Rectal smooth muscle tissue (tissue), 1 donor: ENCODE results near the gene DMPK.
A peak's percentile ranks its signal among the peaks of the same experiment; 100 is the strongest.

Source experiments
- H3K27ac ChIP-seq: one replicate; pipeline ENCODE4 v1.7.0; 2013; ENCODE audit warnings: low read depth, low read length, inconsistent platforms
- H3K27me3 ChIP-seq: one replicate; pipeline ENCODE4 v1.7.0; 2013; ENCODE audit warnings: low read length; ENCODE audit not compliant: control insufficient read depth, insufficient read depth
- H3K36me3 ChIP-seq: one replicate; pipeline ENCODE4 v1.7.0; 2013; ENCODE audit warnings: low read length; ENCODE audit not compliant: control insufficient read depth, insufficient read depth
- H3K4me1 ChIP-seq: one replicate; pipeline ENCODE4 v1.7.0; 2013; ENCODE audit warnings: low read length; ENCODE audit not compliant: control insufficient read depth, insufficient read depth
- H3K4me3 ChIP-seq: one replicate; pipeline ENCODE4 v1.7.0; 2013; ENCODE audit warnings: low read length
- H3K9ac ChIP-seq: one replicate; pipeline ENCODE4 v1.7.0; 2013; ENCODE audit warnings: low read length

Gene DMPK

GRCh38 chr19:45791744-45792469 is 9.6 kb upstream of the DMPK start:
- no peaks in the 10 kb centered on the region for H3K27me3 ChIP-seq
- H3K9ac ChIP-seq = peak overlapping the region; percentile 74
- peaks cover 10% of the 10 kb centered on the region for H3K4me1 ChIP-seq
- H3K4me3 ChIP-seq = peak overlapping the region; percentile 81
- peak overlapping the region; percentile 69 for H3K27ac ChIP-seq
- H3K36me3 ChIP-seq = peaks cover 17% of the 10 kb centered on the region

DNA sequence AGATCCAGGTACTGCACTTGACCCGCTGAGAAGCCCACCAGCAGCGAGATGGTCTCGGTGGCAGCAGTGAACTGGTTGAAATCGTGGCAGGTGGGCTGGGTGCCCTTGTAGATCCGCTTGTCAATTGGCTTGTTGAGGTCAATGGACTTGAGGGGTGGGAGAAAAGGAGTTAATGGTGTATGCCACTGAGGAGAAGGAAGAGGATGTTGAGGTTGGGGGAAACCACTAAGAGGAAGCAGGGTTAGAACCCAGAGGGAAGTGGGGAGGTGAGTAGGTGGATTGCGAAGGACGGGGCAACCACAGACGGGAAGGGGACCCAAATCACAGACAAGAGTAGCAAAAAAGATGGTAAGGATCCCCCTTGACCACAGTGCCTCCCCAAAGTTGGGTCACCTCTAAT is 8.7 kb upstream of the DMPK start:
- H3K36me3 ChIP-seq = peaks cover 25% of the 10 kb centered on the region
- no peak overlapping the region for H3K27ac ChIP-seq
- no peak overlapping the region for H3K9ac ChIP-seq
- H3K4me1 ChIP-seq = peaks cover 10% of the 10 kb centered on the region
- no peaks in the 10 kb centered on the region for H3K27me3 ChIP-seq
- peak overlapping the region; percentile 81 for H3K4me3 ChIP-seq

GRCh38 chr19:45789035-45789786 is 6.9 kb upstream of the DMPK start:
- no peak overlapping the region for H3K27ac ChIP-seq
- H3K9ac ChIP-seq = no peak overlapping the region
- H3K27me3 ChIP-seq = no peaks in the 10 kb centered on the region
- peaks cover 29% of the 10 kb centered on the region for H3K36me3 ChIP-seq
- no peak overlapping the region for H3K4me3 ChIP-seq
- H3K4me1 ChIP-seq = peaks cover 20% of the 10 kb centered on the region

DNA sequence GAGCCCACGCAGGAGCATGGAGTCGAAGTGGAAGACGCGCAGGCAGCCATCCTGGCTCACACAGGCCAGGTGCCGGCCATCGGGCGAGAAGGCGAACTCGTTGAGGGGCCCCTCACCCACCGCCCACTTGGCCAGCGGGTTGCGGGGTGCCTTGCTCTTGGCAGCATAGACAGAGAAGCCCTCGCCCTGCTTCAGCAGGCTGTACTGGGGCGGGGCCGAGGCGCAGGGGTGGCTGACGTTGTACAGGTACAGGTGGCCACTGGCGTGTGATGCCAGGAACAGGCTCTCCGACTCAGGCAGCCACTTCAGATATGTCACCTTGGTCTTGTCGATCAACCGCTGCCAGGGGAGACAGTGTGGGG is 4.2 kb upstream of the DMPK start:
- H3K36me3 ChIP-seq = peaks cover 29% of the 10 kb centered on the region
- H3K9ac ChIP-seq = no peak overlapping the region
- no peak overlapping the region for H3K27ac ChIP-seq
- H3K27me3 ChIP-seq = no peaks in the 10 kb centered on the region
- H3K4me1 ChIP-seq = peaks cover 28% of the 10 kb centered on the region
- no peak overlapping the region for H3K4me3 ChIP-seq

DNA sequence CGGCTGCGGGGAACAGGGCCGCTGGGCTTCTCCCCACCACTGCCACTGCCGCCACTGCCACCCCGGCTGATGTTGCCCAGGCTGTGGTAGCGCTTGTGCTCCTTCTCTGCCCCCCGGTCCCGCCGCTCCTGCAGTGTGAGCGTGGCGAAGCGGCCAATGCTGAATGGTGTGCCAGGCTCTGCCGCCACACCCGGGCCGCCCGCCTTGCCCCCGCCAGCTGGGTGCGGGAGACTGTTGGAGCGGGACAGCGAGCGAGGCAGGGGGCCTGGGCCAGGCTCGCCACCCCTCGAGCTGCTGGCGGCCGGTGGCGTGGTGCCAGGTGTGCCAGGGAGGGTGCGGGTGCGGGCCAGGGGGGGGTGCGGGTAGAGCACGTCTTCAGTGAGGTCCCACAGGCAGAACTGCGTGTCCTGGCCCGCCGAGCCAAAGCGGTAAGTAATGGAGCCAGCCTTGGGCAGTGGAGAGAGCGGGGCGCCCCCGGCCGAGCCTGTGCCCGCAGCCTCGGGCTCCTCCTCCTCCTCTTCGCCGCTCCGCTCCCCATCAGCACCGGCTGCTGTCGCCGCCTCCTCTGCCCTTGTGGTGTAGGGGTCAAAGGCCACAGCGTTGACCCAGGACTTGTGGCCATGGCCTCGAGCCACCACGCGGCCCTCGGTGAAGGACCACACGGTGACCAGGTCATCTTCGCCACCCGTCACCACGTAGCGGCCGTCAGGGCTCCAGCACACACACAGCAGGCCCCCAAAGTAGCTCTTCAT is 3.7 kb upstream of the DMPK start:
- H3K4me3 ChIP-seq = no peak overlapping the region
- H3K4me1 ChIP-seq = peaks cover 25% of the 10 kb centered on the region
- H3K36me3 ChIP-seq = peaks cover 28% of the 10 kb centered on the region
- H3K9ac ChIP-seq = no peak overlapping the region
- H3K27ac ChIP-seq = no peak overlapping the region
- H3K27me3 ChIP-seq = no peaks in the 10 kb centered on the region

DNA sequence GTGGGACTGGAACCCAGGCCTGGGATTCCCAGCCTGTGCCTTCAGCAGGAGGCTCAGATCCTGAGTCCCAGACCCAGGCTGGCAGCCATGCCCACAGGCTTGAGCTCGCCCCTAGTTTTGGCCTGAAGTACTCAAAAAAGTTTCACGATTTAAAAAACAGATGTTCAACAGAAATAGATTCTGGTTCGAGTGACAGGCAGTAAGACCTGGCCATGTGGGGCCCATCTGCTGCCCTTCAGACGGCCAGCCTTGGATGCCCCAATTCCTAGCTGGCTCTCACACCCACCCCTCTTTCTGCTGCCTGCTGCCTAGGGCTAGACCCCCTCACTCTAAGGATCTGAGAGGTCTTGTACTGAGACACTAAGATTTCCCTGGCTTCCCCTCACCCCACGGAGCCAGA is 2.8 kb upstream of the DMPK start:
- Histone ChIP-seq H3K27ac (peak overlapping the region; percentile 94), H3K27me3 (no peaks in the 10 kb centered on the region), H3K9ac (no peak overlapping the region), H3K4me1 (peaks cover 27% of the 10 kb centered on the region), H3K36me3 (peaks cover 26% of the 10 kb centered on the region), H3K4me3 (no peak overlapping the region)

DNA sequence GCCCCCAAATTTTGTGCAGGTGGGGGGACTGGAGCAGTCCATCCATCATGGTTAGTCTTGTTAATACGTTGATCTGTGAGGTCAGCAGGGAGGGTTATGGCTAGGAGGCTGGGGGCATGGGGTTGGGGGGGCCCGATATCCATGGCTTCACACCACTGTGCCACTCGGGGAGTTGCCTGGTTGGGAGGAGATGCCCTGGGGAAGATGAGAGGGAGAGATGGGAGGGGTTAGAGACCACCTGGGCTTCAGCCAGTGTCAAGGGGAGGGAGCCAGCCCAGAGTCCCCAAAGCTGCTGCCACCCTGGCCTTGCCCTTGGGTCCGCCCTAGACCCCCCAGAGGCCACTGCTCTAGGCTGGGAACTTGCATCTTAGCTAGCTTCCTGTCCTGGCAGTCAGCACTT is 1.8 kb upstream of the DMPK start:
- Histone ChIP-seq H3K4me1 (peaks cover 32% of the 10 kb centered on the region), H3K36me3 (peaks cover 22% of the 10 kb centered on the region), H3K9ac (no peak overlapping the region), H3K4me3 (no peak overlapping the region), H3K27me3 (no peaks in the 10 kb centered on the region), H3K27ac (peak overlapping the region; percentile 94)

DNA sequence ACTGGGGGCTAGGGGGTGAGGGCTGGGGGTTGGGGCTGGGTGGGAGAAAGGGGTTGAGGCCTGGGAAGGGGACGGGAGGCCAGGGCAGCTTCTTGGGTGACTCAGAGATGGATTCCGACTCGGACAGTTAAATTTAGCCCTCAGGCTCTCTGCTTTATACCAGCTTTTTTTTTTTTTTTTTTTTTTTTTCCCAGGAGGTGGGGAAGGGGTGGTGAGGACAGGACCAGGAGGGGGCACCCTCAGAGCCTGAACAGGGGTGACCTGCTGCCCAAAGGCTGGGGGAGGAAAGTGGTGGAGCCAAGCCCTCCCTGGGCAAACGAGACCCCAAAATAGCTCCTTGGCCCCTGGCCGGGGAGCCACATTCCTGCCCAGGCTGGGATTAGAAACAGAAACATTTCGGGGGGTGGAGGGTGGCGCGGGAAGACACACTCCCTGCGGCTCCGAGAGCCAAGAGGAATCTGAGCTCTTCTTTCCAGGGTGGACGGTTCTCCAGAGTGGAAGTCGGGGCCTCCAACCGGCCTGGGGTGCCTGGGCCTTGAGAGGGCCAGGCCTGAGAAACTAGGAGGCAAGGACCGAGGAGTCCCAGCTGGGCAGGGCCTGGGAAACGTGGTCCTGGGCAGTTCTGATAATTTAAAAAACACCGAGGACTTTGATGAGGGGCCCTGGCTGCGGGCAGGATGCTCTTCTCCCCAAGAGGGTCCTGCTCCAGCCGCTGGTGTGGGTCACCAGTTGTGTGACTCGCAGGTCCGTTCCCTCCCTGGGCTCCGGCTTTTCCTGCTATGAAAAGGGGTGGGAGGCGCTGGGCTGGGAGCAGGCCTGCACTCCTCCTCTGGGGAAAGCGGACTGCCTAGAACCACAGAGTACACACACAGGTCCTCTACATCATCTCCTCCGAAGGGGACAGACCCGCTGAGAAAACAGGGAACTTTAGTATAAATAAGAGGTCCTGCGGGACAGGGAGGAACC is 813 bp upstream of the DMPK start:
- no peaks in the 10 kb centered on the region for H3K27me3 ChIP-seq
- no peak overlapping the region for H3K9ac ChIP-seq
- H3K4me3 ChIP-seq = peak overlapping the region; percentile 61
- peaks cover 32% of the 10 kb centered on the region for H3K4me1 ChIP-seq
- H3K36me3 ChIP-seq = peaks cover 16% of the 10 kb centered on the region
- peak overlapping the region; percentile 94 for H3K27ac ChIP-seq

DNA sequence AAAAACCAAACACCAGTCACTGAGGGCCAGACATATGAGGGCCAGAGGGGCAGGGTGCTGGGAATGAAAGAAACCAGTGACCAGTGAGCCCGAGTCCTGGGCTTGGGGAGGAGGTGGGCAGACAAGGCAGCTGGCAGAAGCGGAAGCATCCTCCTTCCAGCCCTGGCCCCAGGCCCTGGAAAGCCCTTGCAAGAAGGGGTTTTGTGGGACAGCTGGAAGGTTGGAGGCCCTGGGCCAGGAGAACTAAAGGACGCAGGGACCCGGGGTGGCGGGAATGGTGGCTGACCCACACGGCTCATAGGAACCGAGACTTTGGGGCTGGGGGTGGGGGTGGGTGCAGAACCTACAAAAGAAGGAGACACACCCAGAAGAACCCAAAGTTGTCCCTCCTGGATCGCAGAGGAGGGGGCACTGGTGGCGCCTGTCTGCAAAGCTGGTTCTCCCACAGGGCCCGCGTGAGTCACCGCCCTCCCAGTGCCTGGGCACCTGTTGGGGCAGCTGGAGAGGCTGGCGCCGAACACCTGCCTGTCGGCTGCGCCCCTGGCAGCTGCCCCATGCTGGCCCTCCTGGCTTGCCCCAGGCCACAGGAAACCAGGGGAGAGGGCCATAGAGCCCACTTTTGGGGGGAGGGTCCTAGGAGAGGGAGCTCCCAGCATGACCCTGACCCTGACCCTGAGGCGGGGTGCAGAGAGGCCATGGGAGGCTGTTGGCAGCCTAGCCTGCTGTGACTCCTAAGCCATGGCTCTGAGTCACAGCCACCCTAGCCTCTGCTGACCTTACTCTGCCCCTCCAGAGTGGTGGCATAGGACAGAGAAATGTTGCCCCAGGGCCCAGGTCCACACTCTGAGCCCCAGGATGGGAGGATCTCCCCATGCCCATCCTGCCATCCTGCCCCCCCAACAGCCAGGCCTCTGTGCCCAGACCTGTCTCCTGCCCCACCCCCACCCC is 802 bp downstream of the DMPK start:
- no peaks in the 10 kb centered on the region for H3K27me3 ChIP-seq
- peak overlapping the region; percentile 40 for H3K9ac ChIP-seq

GRCh38 chr19:45780448-45781213 is 1.7 kb downstream of the DMPK start:
- Histone ChIP-seq H3K27ac (peak overlapping the region; percentile 94), H3K9ac (peak overlapping the region; percentile 32), H3K4me3 (peak overlapping the region; percentile 84), H3K36me3 (peaks cover 18% of the 10 kb centered on the region), H3K27me3 (no peaks in the 10 kb centered on the region), H3K4me1 (peaks cover 32% of the 10 kb centered on the region)

More for the DNA sequence above, 802 bp downstream of the DMPK start:
- H3K4me3 ChIP-seq = peak overlapping the region; percentile 84
- peaks cover 22% of the 10 kb centered on the region for H3K36me3 ChIP-seq
- peak overlapping the region; percentile 94 for H3K27ac ChIP-seq
- H3K4me1 ChIP-seq = peaks cover 32% of the 10 kb centered on the region
